Endodermal cell (in vitro differentiated cells): ENCODE results near the gene GRB10. TPM values are rescaled to one million over a fixed set of nuclear protein-coding genes. Genes with fewer than 3 reads are reported as not detected.

ENCODE experiments used
- DNase-seq: peaks from one replicate; pipeline ENCODE4 v3.0.0-alpha.2; 2017
- H3K27ac ChIP-seq: 2 replicates; pipeline ENCODE4 v1.5.1; 2013; ENCODE audit warnings: mild to moderate bottlenecking, low read depth, low read length, moderate library complexity
- H3K27me3 ChIP-seq: 2 replicates; pipeline ENCODE4 v1.6.1; 2013; ENCODE audit warnings: mild to moderate bottlenecking, low read length, moderate library complexity; ENCODE audit not compliant: insufficient read depth, control insufficient read depth, poor library complexity, severe bottlenecking
- H3K36me3 ChIP-seq: 2 replicates; pipeline ENCODE4 v1.7.0; 2013; ENCODE audit warnings: mild to moderate bottlenecking, low read length, moderate library complexity; ENCODE audit not compliant: control insufficient read depth, insufficient read depth
- H3K4me1 ChIP-seq: one replicate; pipeline ENCODE4 v1.7.0; 2013; ENCODE audit warnings: low read length; ENCODE audit not compliant: control insufficient read depth, insufficient read depth
- H3K4me3 ChIP-seq: 2 replicates; pipeline ENCODE4 v1.5.1; 2013; ENCODE audit warnings: mild to moderate bottlenecking, low read length, moderate library complexity
- H3K9ac ChIP-seq: 2 replicates; pipeline ENCODE4 v1.6.1; 2013; ENCODE audit warnings: mild to moderate bottlenecking, low read length, moderate library complexity; ENCODE audit not compliant: poor library complexity, severe bottlenecking; ENCODE audit errors: extremely low read depth
- H3K9me3 ChIP-seq: 2 replicates; pipeline ENCODE4 v1.6.1; 2013; ENCODE audit warnings: mild to moderate bottlenecking, low read length, moderate library complexity; ENCODE audit not compliant: control insufficient read depth
- H3K27ac Mint-ChIP-seq: 2 replicates; pipeline ENCODE4 v1.8.0; 2020; ENCODE audit warnings: mixed read lengths
- H3K27me3 Mint-ChIP-seq: 2 replicates; pipeline ENCODE4 v1.8.0; 2021; ENCODE audit warnings: mild to moderate bottlenecking, mixed read lengths; ENCODE audit not compliant: insufficient read depth
- H3K36me3 Mint-ChIP-seq: 2 replicates; pipeline ENCODE4 v1.8.0; 2020; ENCODE audit warnings: low read depth, mixed read lengths
- H3K4me1 Mint-ChIP-seq: 2 replicates; pipeline ENCODE4 v1.8.0; 2020; ENCODE audit warnings: mixed read lengths
- H3K4me3 Mint-ChIP-seq: 2 replicates; pipeline ENCODE4 v1.8.0; 2020; ENCODE audit warnings: mild to moderate bottlenecking, moderate library complexity, mixed read lengths
- H3K9me3 Mint-ChIP-seq: 2 replicates; pipeline ENCODE4 v1.8.0; 2020; ENCODE audit warnings: mild to moderate bottlenecking, mixed read lengths
- WGBS, 2 experiments: methylation state at CpG; one replicate each; pipeline versions ENCODE4 v1.1.5 to v1.1.7; 2013; ENCODE audit warnings: missing lambda C conversion rate in 2 of 2, mixed read lengths in 1 of 2; ENCODE audit not compliant: insufficient coverage in 1 of 2, insufficient read length in 1 of 2; 5-methylcytosine and 5-hydroxymethylcytosine counted together
- total RNA-seq, 2 donors: library from RNA; stranded (reverse); fragmentation: NEBNext Ultra II Directional in 1 of 2; extraction: Animal tissue kit (Norgen Biotek cat#: 25700) in 1 of 2; gene quantifications; 2 replicates in 1 of 2; 3 replicates in 1 of 2; pipeline ENCODE4 v1.2.1, GENCODE V29; 2021
- TF ChIP-seq, protein P1 (sequence below): fragments of 200-600 bp; sonication (generic); conservative IDR thresholded peaks from 2 replicates; pipeline ENCODE4 v1.5.0; 2021; ENCODE audit warnings: antibody characterized with exemption, mild to moderate bottlenecking

Gene GRB10
- total RNA-seq, 2 donors from 2014 or later: 71.9 to 97.5 TPM

DNA sequence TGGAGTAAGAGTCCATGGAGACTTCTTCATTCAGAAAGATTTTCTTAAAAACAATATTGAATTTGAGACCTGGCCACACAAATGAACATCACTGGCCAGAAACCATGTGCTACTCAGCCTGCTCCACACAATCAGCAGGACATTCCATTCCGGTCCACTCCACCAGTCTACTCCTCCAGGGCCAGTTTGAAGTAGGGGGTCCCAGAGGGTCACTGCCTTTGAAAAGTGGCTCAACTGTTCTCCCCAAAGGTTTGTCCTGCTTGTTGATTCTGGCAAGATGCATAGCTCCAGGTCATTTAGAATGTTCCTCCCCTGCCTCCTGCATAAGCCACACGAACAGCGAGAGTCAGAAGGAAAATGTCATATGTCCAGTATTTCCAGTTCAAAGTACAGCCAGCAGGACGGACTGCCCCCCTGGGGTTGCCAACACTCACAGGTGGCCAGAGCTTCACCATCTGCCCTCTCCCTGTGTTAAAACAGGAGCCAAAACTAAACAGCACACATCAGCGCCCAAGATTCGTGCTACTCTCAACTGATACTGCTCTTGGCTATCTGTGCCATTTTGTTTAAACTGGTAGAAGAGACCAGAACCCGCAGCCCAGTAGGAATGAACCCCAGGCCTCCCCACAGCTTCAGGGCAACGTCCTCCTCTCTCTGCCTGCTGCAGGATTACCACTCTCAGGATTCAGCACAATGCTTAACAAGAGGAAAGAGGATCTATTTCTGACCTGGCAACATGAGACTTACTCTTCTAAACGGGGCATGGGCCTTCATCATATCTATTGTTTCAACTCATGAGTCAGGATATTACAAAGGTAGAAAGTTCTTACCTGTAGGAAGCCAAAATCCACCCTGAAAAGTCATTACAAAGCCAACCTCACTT lies 11.3 kb downstream of the GRB10 start:
- H3K9me3 Mint-ChIP-seq: peaks cover 10% of the 10 kb centered on the region
- no peaks in the 10 kb centered on the region for H3K9me3 ChIP-seq
- peak overlapping the region; percentile 30 for H3K27ac Mint-ChIP-seq
- no peak overlapping the region for H3K4me3 Mint-ChIP-seq
- H3K27ac ChIP-seq: no peak overlapping the region
- H3K27me3 Mint-ChIP-seq: no peaks in the 10 kb centered on the region
- peaks cover 17% of the 10 kb centered on the region for H3K4me1 Mint-ChIP-seq
- no peak for DNase-seq
- peaks cover 37% of the 10 kb centered on the region for H3K36me3 Mint-ChIP-seq
- H3K27me3 ChIP-seq: no peaks in the 10 kb centered on the region
- peaks cover 6% of the 10 kb centered on the region for H3K4me1 ChIP-seq
- H3K9ac ChIP-seq: no peak overlapping the region
- 94 to 95% methylated on average over 6 to 9 of the region's 9 CpGs for WGBS, 2 experiments
- TF ChIP-seq, protein P1, sequence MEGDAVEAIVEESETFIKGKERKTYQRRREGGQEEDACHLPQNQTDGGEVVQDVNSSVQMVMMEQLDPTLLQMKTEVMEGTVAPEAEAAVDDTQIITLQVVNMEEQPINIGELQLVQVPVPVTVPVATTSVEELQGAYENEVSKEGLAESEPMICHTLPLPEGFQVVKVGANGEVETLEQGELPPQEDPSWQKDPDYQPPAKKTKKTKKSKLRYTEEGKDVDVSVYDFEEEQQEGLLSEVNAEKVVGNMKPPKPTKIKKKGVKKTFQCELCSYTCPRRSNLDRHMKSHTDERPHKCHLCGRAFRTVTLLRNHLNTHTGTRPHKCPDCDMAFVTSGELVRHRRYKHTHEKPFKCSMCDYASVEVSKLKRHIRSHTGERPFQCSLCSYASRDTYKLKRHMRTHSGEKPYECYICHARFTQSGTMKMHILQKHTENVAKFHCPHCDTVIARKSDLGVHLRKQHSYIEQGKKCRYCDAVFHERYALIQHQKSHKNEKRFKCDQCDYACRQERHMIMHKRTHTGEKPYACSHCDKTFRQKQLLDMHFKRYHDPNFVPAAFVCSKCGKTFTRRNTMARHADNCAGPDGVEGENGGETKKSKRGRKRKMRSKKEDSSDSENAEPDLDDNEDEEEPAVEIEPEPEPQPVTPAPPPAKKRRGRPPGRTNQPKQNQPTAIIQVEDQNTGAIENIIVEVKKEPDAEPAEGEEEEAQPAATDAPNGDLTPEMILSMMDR: no peak
- H3K4me3 ChIP-seq: no peak overlapping the region
- H3K36me3 ChIP-seq: peaks cover 38% of the 10 kb centered on the region

DNA sequence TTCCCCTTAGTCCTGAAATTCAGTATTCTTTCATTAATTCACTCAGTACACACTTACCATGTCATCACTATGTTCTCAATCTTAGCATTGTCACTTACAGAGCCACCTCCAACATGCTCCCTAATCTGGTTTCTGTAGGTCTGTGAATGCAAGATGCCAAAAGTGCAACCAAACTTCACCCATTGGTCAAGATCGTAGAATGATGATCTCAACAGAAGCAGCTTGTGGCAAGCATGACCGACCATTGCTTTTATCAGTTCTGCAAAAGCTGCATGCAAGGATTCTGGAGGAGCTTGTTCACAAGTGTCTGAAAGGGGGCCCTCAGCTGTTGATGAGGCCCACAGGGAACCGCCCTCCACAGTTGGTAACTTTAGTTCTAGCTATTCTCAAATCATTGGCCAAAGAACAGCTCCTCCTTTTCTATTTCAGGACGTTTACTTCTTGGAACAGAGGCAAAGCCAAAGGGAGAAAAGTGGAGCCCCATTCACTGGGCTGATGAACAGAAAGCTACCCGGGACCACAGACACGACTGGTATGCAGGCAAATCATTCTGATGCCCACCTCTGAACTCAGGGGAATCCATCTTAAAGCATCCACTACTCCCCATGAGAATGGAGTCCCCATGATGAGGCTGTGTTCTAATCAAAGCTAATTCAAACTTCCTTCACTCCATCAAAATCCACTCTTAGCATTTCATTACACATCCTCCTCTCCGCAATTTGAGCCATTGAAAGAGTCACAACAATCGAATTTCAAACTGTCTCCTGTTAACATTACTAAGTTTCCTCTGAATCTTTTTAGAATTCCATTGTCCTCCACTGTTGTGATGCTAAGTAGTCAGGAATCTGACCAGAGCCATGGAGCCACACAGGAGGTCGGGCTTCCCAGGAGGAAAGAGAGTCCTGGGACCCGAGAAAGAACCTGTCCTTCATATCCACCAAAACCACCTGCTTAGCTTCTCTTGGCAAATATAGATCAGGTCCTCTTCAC lies 13.9 kb downstream of the GRB10 start:
- TF ChIP-seq, protein P1: no peak
- H3K36me3 Mint-ChIP-seq: peaks cover 31% of the 10 kb centered on the region

DNA sequence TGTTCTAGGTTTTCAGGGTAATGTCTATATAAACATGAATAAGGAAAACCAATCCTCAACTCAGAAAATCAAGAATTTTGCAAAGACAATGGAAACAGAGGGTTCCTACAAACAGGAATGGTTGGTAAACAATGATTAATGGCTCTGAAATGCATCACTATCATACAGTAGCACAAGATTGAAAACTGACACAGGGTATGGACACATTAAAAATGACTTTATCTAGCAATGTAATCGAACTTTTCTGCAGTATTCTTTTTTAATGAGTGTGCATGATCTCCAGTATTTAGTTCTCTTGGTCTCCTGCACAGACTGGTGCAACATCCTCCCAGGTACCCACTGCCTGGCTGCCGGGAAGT lies 15.9 kb downstream of the GRB10 start:
- H3K36me3 Mint-ChIP-seq: peaks cover 27% of the 10 kb centered on the region
- H3K27ac ChIP-seq: no peak overlapping the region
- DNase-seq: no peak
- no peaks in the 10 kb centered on the region for H3K27me3 ChIP-seq
- peaks cover 37% of the 10 kb centered on the region for H3K36me3 ChIP-seq
- no peaks in the 10 kb centered on the region for H3K27me3 Mint-ChIP-seq
- no peak overlapping the region for H3K27ac Mint-ChIP-seq
- H3K9me3 Mint-ChIP-seq: peaks cover 6% of the 10 kb centered on the region
- H3K4me3 ChIP-seq: no peak overlapping the region
- H3K4me3 Mint-ChIP-seq: no peak overlapping the region
- peaks cover 14% of the 10 kb centered on the region for H3K9me3 ChIP-seq
- H3K4me1 Mint-ChIP-seq: peaks cover 5% of the 10 kb centered on the region
- TF ChIP-seq, protein P1: no peak
- no peaks in the 10 kb centered on the region for H3K4me1 ChIP-seq
- 46 to 89% methylated on average over 1 to 2 of the region's 2 CpGs for WGBS, 2 experiments
- no peak overlapping the region for H3K9ac ChIP-seq

More for the DNA sequence above, 13.9 kb downstream of the GRB10 start:
- no peak overlapping the region for H3K4me3 ChIP-seq
- H3K27ac Mint-ChIP-seq: no peak overlapping the region
- H3K4me1 ChIP-seq: no peaks in the 10 kb centered on the region
- WGBS, 2 experiments: 77 to 83% methylated on average over 6 to 10 of the region's 10 CpGs
- peaks cover 5% of the 10 kb centered on the region for H3K4me1 Mint-ChIP-seq
- no peak for DNase-seq
- no peak overlapping the region for H3K9ac ChIP-seq
- H3K9me3 ChIP-seq: peaks cover 14% of the 10 kb centered on the region
- H3K27ac ChIP-seq: no peak overlapping the region
- H3K27me3 ChIP-seq: no peaks in the 10 kb centered on the region
- H3K9me3 Mint-ChIP-seq: peaks cover 11% of the 10 kb centered on the region
- H3K36me3 ChIP-seq: peaks cover 39% of the 10 kb centered on the region
- H3K4me3 Mint-ChIP-seq: no peak overlapping the region
- no peaks in the 10 kb centered on the region for H3K27me3 Mint-ChIP-seq
